T-cell (primary cell): ENCODE measurements around the gene PLAAT4. TPM values are rescaled to one million over a fixed set of nuclear protein-coding genes. Genes with fewer than 3 reads are reported as not detected.

Experiments
- ATAC-seq, 4 experiments: fragments of 200-7000 bp in 3 of 4; fragments of 150-1000 bp in 1 of 4; cut with Tn5 transposase; replicated peaks in 1 of 4; 1 replicate in 3 of 4; 2 replicates in 1 of 4; pipeline ENCODE4 v1.10.0; 2021; ENCODE audit warnings: moderate library complexity in 3 of 4, mild to moderate bottlenecking in 2 of 4, moderate number of reproducible peaks in 1 of 4
- CTCF ChIA-PET, 2 donors: fragments of 300-600 bp; sonication (Branson Sonifier 250); formaldehyde crosslinking; loops; one replicate each; lab custom pipeline; 2022; ENCODE audit warnings: antibody characterized with exemption in 2 of 2; lab: Charles Lee
- POLR2A ChIA-PET, 2 donors: fragments of 300-600 bp; sonication (Branson Sonifier 250); formaldehyde crosslinking; loops; one replicate each; lab custom pipeline; 2022; ENCODE audit warnings: antibody characterized with exemption in 2 of 2; lab: Charles Lee
- DNase-seq, 35 experiments: peaks; one replicate each; pipeline versions ENCODE4 v3.0.0 to v3.0.0-alpha.2; 2013 to 2023
- H3K27ac ChIP-seq: one replicate; pipeline ENCODE4 v1.5.1; 2013; ENCODE audit warnings: low read length
- H3K27me3 ChIP-seq, 2 experiments: replicated peaks in 1 of 2; 1 replicate in 1 of 2; 2 replicates in 1 of 2; pipeline versions ENCODE4 v1.6.1 to v1.7.0; 2013; ENCODE audit warnings: low read length in 1 of 2, mixed read lengths in 1 of 2; ENCODE audit not compliant: control insufficient read depth in 2 of 2, insufficient read depth in 2 of 2; ENCODE audit errors: extremely low read depth in 1 of 2
- H3K36me3 ChIP-seq, 2 donors: 1 replicate in 1 of 2; 2 replicates in 1 of 2; pipeline versions ENCODE4 v1.6.1 to v1.7.0; 2013; ENCODE audit warnings: low read length in 1 of 2; ENCODE audit not compliant: control insufficient read depth in 2 of 2, insufficient read depth in 1 of 2; ENCODE audit errors: extremely low read depth in 1 of 2
- H3K4me1 ChIP-seq, 2 experiments: 1 replicate in 1 of 2; 2 replicates in 1 of 2; pipeline versions ENCODE4 v1.6.1 to v1.7.0; 2013; ENCODE audit warnings: low read length in 2 of 2, mixed read lengths in 1 of 2; ENCODE audit not compliant: insufficient read depth in 2 of 2, control insufficient read depth in 1 of 2; ENCODE audit errors: extremely low read depth in 1 of 2
- H3K4me3 ChIP-seq, 2 donors: 1 replicate in 1 of 2; 2 replicates in 1 of 2; pipeline versions ENCODE4 v1.5.1 to v1.7.0; 2013; ENCODE audit warnings: mild to moderate bottlenecking in 2 of 2, low read length in 1 of 2, moderate library complexity in 1 of 2; ENCODE audit not compliant: control insufficient read depth in 1 of 2; ENCODE audit errors: extremely low read depth in 1 of 2
- H3K9me3 ChIP-seq: 2 replicates; pipeline ENCODE4 v1.7.0; 2013
- H3K27ac Mint-ChIP-seq, 2 donors: one replicate each; pipeline ENCODE4 v1.8.0; 2020 to 2021; ENCODE audit warnings: mild to moderate bottlenecking in 2 of 2, mixed read lengths in 2 of 2
- H3K27me3 Mint-ChIP-seq, 2 donors: one replicate each; pipeline ENCODE4 v1.8.0; 2021 to 2022; ENCODE audit warnings: mixed read lengths in 2 of 2
- H3K36me3 Mint-ChIP-seq: one replicate; pipeline ENCODE4 v1.8.0; 2021; ENCODE audit warnings: mixed read lengths
- H3K4me1 Mint-ChIP-seq, 3 donors: one replicate each; pipeline ENCODE4 v1.8.0; 2020 to 2022; ENCODE audit warnings: mixed read lengths in 3 of 3, mild to moderate bottlenecking in 1 of 3
- H3K4me3 Mint-ChIP-seq, 3 donors: one replicate each; pipeline ENCODE4 v1.8.0; 2020 to 2022; ENCODE audit warnings: mild to moderate bottlenecking in 3 of 3, mixed read lengths in 3 of 3, moderate library complexity in 3 of 3
- H3K9me3 Mint-ChIP-seq, 3 donors: one replicate each; pipeline ENCODE4 v1.8.0; 2020 to 2022; ENCODE audit warnings: mixed read lengths in 3 of 3
- WGBS: methylation state at CpG from one replicate; pipeline ENCODE4 v1.1.5; 2013; ENCODE audit warnings: missing lambda C conversion rate; ENCODE audit not compliant: insufficient coverage; 5-methylcytosine and 5-hydroxymethylcytosine counted together
- total RNA-seq, 35 experiments: library from RNA in 6 of 35; stranded (reverse) in 6 of 35; fragments of 120-200 nt in 1 of 35; gene quantifications; one replicate each; pipeline versions ENCODE4 v1.2.1 to v1.2.4 and lab custom pipeline; 2013 to 2026

The PLAAT4 gene
- total RNA-seq, 5 donors from 2014 or later (not counting 1 experiment from before 2014, with no cell fraction given): 90.2 to 144 (median 126) TPM

GRCh38 chr11:63502252-63502820, 34.3 kb upstream of the PLAAT4 start:
- 50% methylated on average over 1 of the region's 2 CpGs for WGBS
- H3K36me3 Mint-ChIP-seq: peaks cover 6% of the 10 kb centered on the region
- peaks cover 8 to 22% (median 14%) of the 10 kb centered on the region in 3 donors for H3K4me1 Mint-ChIP-seq
- ChIA-PET CTCF (no interaction called here), POLR2A (no interaction called here)
- peaks cover 6 to 8% of the 10 kb centered on the region in 2 donors for H3K27me3 Mint-ChIP-seq
- no peak overlapping the region for H3K4me3 ChIP-seq
- H3K36me3 ChIP-seq: no peaks in the 10 kb centered on the region
- no peak overlapping the region for H3K4me3 Mint-ChIP-seq
- DNase-seq: no peak
- H3K4me1 ChIP-seq: peaks cover 0 to 16% of the 10 kb centered on the region in 2 experiments
- no peak overlapping the region for H3K27ac ChIP-seq
- H3K9me3 ChIP-seq: no peaks in the 10 kb centered on the region
- ATAC-seq: no peak
- peak overlapping the region in 1 of 2 donors; percentile 61 for H3K27ac Mint-ChIP-seq
- H3K9me3 Mint-ChIP-seq: peaks cover 9 to 16% (median 13%) of the 10 kb centered on the region in 3 donors
- H3K27me3 ChIP-seq: peaks cover 0 to 4% of the 10 kb centered on the region in 2 experiments

- Histone ChIP-seq H3K4me3 (no peak overlapping the region), H3K27ac (no peak overlapping the region), H3K4me1 (peaks cover 0 to 16% of the 10 kb centered on the region in 2 experiments), H3K9me3 (no peaks in the 10 kb centered on the region), H3K36me3 (no peaks in the 10 kb centered on the region), H3K27me3 (no peaks in the 10 kb centered on the region)
- WGBS: 80% methylated on average over 2 of the region's 6 CpGs
- ChIA-PET POLR2A (no interaction called here), CTCF (no interaction called here)
- ATAC-seq (no peak), DNase-seq (peak in 1 of 35 experiments; percentile 27)
- Mint-ChIP-seq H3K36me3 (peaks cover 4% of the 10 kb centered on the region), H3K27ac (no peak overlapping the region), H3K4me3 (no peak overlapping the region), H3K9me3 (peaks cover 9 to 16% (median 13%) of the 10 kb centered on the region in 3 donors), H3K27me3 (peaks cover 0 to 2% of the 10 kb centered on the region in 2 donors), H3K4me1 (peaks cover 8 to 24% (median 15%) of the 10 kb centered on the region in 3 donors)
Measured at GRCh38 chr11:63503492-63503891, 33.1 kb upstream of the PLAAT4 start.

GRCh38 chr11:63504054-63504453, 32.6 kb upstream of the PLAAT4 start:
- DNase-seq: no peak
- POLR2A ChIA-PET: no interaction called here

GRCh38 chr11:63504933-63505586, 31.5 kb upstream of the PLAAT4 start:
- H3K9me3 ChIP-seq: no peaks in the 10 kb centered on the region
- CTCF ChIA-PET: interaction anchor here in 1 of 2 donors (0.5 kb wide), 1 partner anchor 129 kb away, joined by 3 read pairs; no protein-coding TSS in a partner anchor
- no peak for ATAC-seq
- DNase-seq: no peak
- H3K27me3 Mint-ChIP-seq: no peaks in the 10 kb centered on the region
- no peak overlapping the region for H3K27ac Mint-ChIP-seq
- H3K27ac ChIP-seq: no peak overlapping the region
- no peak overlapping the region for H3K4me3 ChIP-seq
- peaks cover 7% of the 10 kb centered on the region in 3 donors for H3K9me3 Mint-ChIP-seq
- no peaks in the 10 kb centered on the region for H3K36me3 ChIP-seq
- H3K27me3 ChIP-seq: peaks cover 0 to 5% of the 10 kb centered on the region in 2 experiments
- 67% methylated on average over 1 of the region's 4 CpGs for WGBS
- peaks cover 4% of the 10 kb centered on the region for H3K36me3 Mint-ChIP-seq
- POLR2A ChIA-PET: no interaction called here
- H3K4me1 ChIP-seq: peaks cover 0 to 16% of the 10 kb centered on the region in 2 experiments
- peaks cover 8 to 24% (median 15%) of the 10 kb centered on the region in 3 donors for H3K4me1 Mint-ChIP-seq
- H3K4me3 Mint-ChIP-seq: peak overlapping the region in 1 of 3 donors; percentile 36

More at GRCh38 chr11:63504054-63504453, 32.6 kb upstream of the PLAAT4 start:
- H3K9me3 ChIP-seq: no peaks in the 10 kb centered on the region
- H3K4me1 ChIP-seq: peaks cover 0 to 16% of the 10 kb centered on the region in 2 experiments
- Mint-ChIP-seq H3K4me1 (peaks cover 8 to 24% (median 15%) of the 10 kb centered on the region in 3 donors), H3K9me3 (peaks cover 9 to 16% (median 13%) of the 10 kb centered on the region in 3 donors), H3K4me3 (no peak overlapping the region), H3K36me3 (peaks cover 4% of the 10 kb centered on the region), H3K27me3 (no peaks in the 10 kb centered on the region), H3K27ac (no peak overlapping the region)
- H3K36me3 ChIP-seq: no peaks in the 10 kb centered on the region
- no peak overlapping the region for H3K4me3 ChIP-seq
- ATAC-seq: no peak
- peaks cover 0 to 5% of the 10 kb centered on the region in 2 experiments for H3K27me3 ChIP-seq
- CTCF ChIA-PET: no interaction called here
- no peak overlapping the region for H3K27ac ChIP-seq
- 77% methylated on average over 1 of the region's 1 CpG for WGBS

- no peaks in the 10 kb centered on the region for H3K36me3 ChIP-seq
- H3K36me3 Mint-ChIP-seq: no peaks in the 10 kb centered on the region
- no peak within 1 kb of the TSS for H3K4me3 ChIP-seq
- ChIA-PET CTCF (no interaction called here), POLR2A (no interaction called here)
- peaks cover 0 to 5% of the 10 kb centered on the region in 2 experiments for H3K27me3 ChIP-seq
- DNase-seq: peak in 1 of 35 experiments; percentile 23
- H3K9me3 ChIP-seq: no peaks in the 10 kb centered on the region
- H3K4me3 Mint-ChIP-seq: peak within 1 kb of the TSS in 1 of 3 donors; percentile 36
- no peak within 1 kb of the TSS for H3K27ac Mint-ChIP-seq
- no peaks in the 10 kb centered on the region for H3K27me3 Mint-ChIP-seq
- no peak within 1 kb of the TSS for H3K27ac ChIP-seq
- H3K4me1 Mint-ChIP-seq: peaks cover 8 to 22% (median 15%) of the 10 kb centered on the region in 3 donors
- ATAC-seq: no peak
- 60% methylated on average over 6 of the region's 15 CpGs for WGBS
- peaks cover 0 to 16% of the 10 kb centered on the region in 2 experiments for H3K4me1 ChIP-seq
- H3K9me3 Mint-ChIP-seq: no peaks in the 10 kb centered on the region
Measured at GRCh38 chr11:63505857-63506528, 30.6 kb upstream of the PLAAT4 start, which contains the start of gene LGALS12. Gene LGALS12, plus strand, starts transcription at chr11:63506084. Its CDS starts 375 bp downstream, at chr11:63506459.

GRCh38 chr11:63506876-63507275, 29.7 kb upstream of the PLAAT4 start:
- H3K27ac ChIP-seq: no peak overlapping the region

More at GRCh38 chr11:63506876-63507275, 29.7 kb upstream of the PLAAT4 start:
- Histone ChIP-seq H3K4me1 (peaks cover 0 to 15% of the 10 kb centered on the region in 2 experiments), H3K27me3 (peaks cover 0 to 5% of the 10 kb centered on the region in 2 experiments), H3K36me3 (no peaks in the 10 kb centered on the region), H3K4me3 (no peak overlapping the region), H3K9me3 (no peaks in the 10 kb centered on the region)
- ATAC-seq: no peak
- ChIA-PET POLR2A (no interaction called here), CTCF (no interaction called here)
- H3K27ac Mint-ChIP-seq: no peak overlapping the region
- H3K36me3 Mint-ChIP-seq: no peaks in the 10 kb centered on the region
- no peak overlapping the region for H3K4me3 Mint-ChIP-seq
- no CpG with 5 or more reads among the region's 2 CpGs for WGBS
- peaks cover 7 to 22% (median 15%) of the 10 kb centered on the region in 3 donors for H3K4me1 Mint-ChIP-seq
- DNase-seq: no peak
- no peaks in the 10 kb centered on the region for H3K9me3 Mint-ChIP-seq
- H3K27me3 Mint-ChIP-seq: no peaks in the 10 kb centered on the region
